Progenitor cell of endocrine pancreas (in vitro differentiated cells): ENCODE data around the gene TFPI2. TPM values are rescaled to one million over a fixed set of nuclear protein-coding genes. Genes with fewer than 3 reads are reported as not detected.

ENCODE experiments used
- DNase-seq: peaks from one replicate; pipeline ENCODE4 v3.0.0; 2021; ENCODE audit warnings: low spot score; ENCODE audit not compliant: unreplicated experiment
- H3K27ac Mint-ChIP-seq: 2 replicates; pipeline ENCODE4 v1.8.0; 2021; ENCODE audit warnings: mild to moderate bottlenecking, moderate library complexity, mixed read lengths
- H3K27me3 Mint-ChIP-seq: 2 replicates; pipeline ENCODE4 v1.8.0; 2021; ENCODE audit warnings: mixed read lengths
- H3K36me3 Mint-ChIP-seq: 2 replicates; pipeline ENCODE4 v1.8.0; 2022; ENCODE audit warnings: mixed read lengths; ENCODE audit not compliant: insufficient read depth
- H3K4me1 Mint-ChIP-seq: 2 replicates; pipeline ENCODE4 v1.8.0; 2021; ENCODE audit warnings: low read depth, mixed read lengths
- H3K4me3 Mint-ChIP-seq: 2 replicates; pipeline ENCODE4 v1.8.0; 2021; ENCODE audit warnings: low read depth, mild to moderate bottlenecking, moderate library complexity, mixed read lengths
- H3K9me3 Mint-ChIP-seq: 2 replicates; pipeline ENCODE4 v1.8.0; 2021; ENCODE audit warnings: low read depth, mixed read lengths
- CTCF ChIP-seq: fragments of 200-600 bp; sonication (generic); IDR thresholded peaks from one replicate; pipeline ENCODE4 v1.5.0; 2021; ENCODE audit warnings: antibody characterized with exemption, mild to moderate bottlenecking; ENCODE audit not compliant: unreplicated experiment
- total RNA-seq: library from RNA; stranded (reverse); gene quantifications from 2 replicates; pipeline ENCODE4 v1.2.1, GENCODE V29; 2021

TFPI2 gene
- total RNA-seq, 1 donor from 2014 or later: 1.7 TPM

DNA sequence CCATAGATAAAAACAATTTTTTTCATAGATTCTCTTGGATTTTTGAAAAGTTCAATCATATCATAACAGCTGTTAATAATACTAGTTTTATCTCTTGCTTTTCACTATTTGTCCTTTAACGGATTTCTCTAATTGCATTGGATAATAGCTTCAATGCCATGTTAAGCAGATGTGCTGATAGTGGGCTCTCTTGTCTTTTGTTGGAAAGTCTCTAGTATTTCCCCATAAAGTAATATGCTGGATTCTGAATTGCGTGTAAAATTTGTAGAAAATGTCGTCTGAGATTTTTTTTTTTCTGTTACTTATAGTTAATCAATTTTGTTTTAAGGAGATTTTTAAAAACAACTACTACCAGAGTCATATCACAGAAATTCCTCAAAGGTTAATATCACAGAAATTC lies 53.3 kb downstream of the TFPI2 start:
- no peak overlapping the region for H3K4me3 Mint-ChIP-seq
- no peaks in the 10 kb centered on the region for H3K4me1 Mint-ChIP-seq
- H3K36me3 Mint-ChIP-seq: no peaks in the 10 kb centered on the region
- peaks cover 7% of the 10 kb centered on the region for H3K27me3 Mint-ChIP-seq
- H3K9me3 Mint-ChIP-seq: no peaks in the 10 kb centered on the region
- TF ChIP-seq CTCF: no peak
- no peak overlapping the region for H3K27ac Mint-ChIP-seq
- DNase-seq: no peak

DNA sequence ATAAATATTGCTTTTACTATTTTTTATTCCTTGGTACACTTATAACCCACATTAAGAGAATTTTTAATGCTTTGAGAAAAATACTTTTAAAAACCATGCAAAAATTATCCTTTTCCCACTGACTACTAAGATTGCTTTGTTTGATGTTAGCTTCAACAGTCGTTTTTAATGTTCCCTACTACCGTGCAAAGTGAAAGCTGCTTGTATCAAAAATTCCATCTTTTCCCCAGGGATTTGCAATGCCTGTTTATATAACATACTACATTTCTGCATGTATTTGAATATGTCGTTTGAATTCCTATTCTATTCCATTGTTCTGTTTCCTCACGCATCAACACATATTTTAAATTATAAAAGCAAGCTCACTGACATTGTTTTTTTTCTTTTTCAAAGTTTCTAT lies 54.4 kb downstream of the TFPI2 start:
- Mint-ChIP-seq H3K4me3 (no peak overlapping the region), H3K27ac (no peak overlapping the region), H3K36me3 (no peaks in the 10 kb centered on the region), H3K27me3 (peaks cover 6% of the 10 kb centered on the region), H3K9me3 (no peaks in the 10 kb centered on the region), H3K4me1 (no peaks in the 10 kb centered on the region)
- no peak for TF ChIP-seq CTCF
- DNase-seq: no peak

GRCh38 chr7:93835702-93836101 lies 54.9 kb downstream of the TFPI2 start:
- no peak for DNase-seq
- Mint-ChIP-seq H3K27ac (no peak overlapping the region), H3K4me3 (no peak overlapping the region), H3K4me1 (no peaks in the 10 kb centered on the region), H3K9me3 (no peaks in the 10 kb centered on the region), H3K36me3 (no peaks in the 10 kb centered on the region), H3K27me3 (peaks cover 3% of the 10 kb centered on the region)
- no peak for TF ChIP-seq CTCF

Other genes with a start within 250 kb of the TFPI2 start
- gene GNGT1, start 15.8 kb upstream of the TFPI2 start, total RNA-seq: not detected in 2 replicates
- gene GNG11, start 31.0 kb upstream of the TFPI2 start, total RNA-seq: not detected in 2 replicates
- 24.9 and 30.5 TPM in 2 replicates for gene BET1, start 113.6 kb upstream of the TFPI2 start, total RNA-seq